NCI-H2196 (cell line): Measurements from ENCODE around the gene RGS16.

Source experiments
- DNase-seq: peaks from one replicate; lab custom pipeline; 2025; ENCODE audit not compliant: unreplicated experiment; lab: John Stamatoyannopoulos, UW

The RGS16 gene

GRCh38 chr1:182586380-182586779 is 17.8 kb downstream of the RGS16 start:
- no peak for DNase-seq

GRCh38 chr1:182584746-182585145 is 19.4 kb downstream of the RGS16 start:
- DNase-seq, result no peak

- no peak for DNase-seq
Measured at GRCh38 chr1:182580736-182581135, 23.5 kb downstream of the RGS16 start.

GRCh38 chr1:182575540-182576149 is 28.5 kb downstream of the RGS16 start:
- no peak for DNase-seq

- DNase-seq, result no peak
Measured at GRCh38 chr1:182574156-182574555, 30.0 kb downstream of the RGS16 start.

GRCh38 chr1:182570611-182570970 is 33.6 kb downstream of the RGS16 start:
- DNase-seq, result no peak

- no peak for DNase-seq
Measured at GRCh38 chr1:182569939-182570610, 34.1 kb downstream of the RGS16 start.

- no peak for DNase-seq
Measured at GRCh38 chr1:182568647-182569284, 35.4 kb downstream of the RGS16 start.

GRCh38 chr1:182567629-182568028 is 36.6 kb downstream of the RGS16 start:
- DNase-seq, result no peak

GRCh38 chr1:182565537-182565936 is 38.7 kb downstream of the RGS16 start:
- no peak for DNase-seq

GRCh38 chr1:182564406-182565004 is 39.7 kb downstream of the RGS16 start:
- no peak for DNase-seq

- DNase-seq, result no peak
Measured at GRCh38 chr1:182563095-182563494, 41.1 kb downstream of the RGS16 start.

- DNase-seq, result no peak
Measured at GRCh38 chr1:182561456-182561855, 42.7 kb downstream of the RGS16 start.

- DNase-seq, result no peak
Measured at GRCh38 chr1:182560392-182560984, 43.7 kb downstream of the RGS16 start.

- no peak for DNase-seq
Measured at GRCh38 chr1:182556279-182556678, 47.9 kb downstream of the RGS16 start.

GRCh38 chr1:182555493-182555892 is 48.7 kb downstream of the RGS16 start:
- DNase-seq, result no peak

GRCh38 chr1:182552527-182552926 is 51.7 kb downstream of the RGS16 start:
- DNase-seq, result no peak

- no peak for DNase-seq
Measured at GRCh38 chr1:182549811-182550210, 54.4 kb downstream of the RGS16 start.

- no peak for DNase-seq
Measured at GRCh38 chr1:182549346-182549745, 54.8 kb downstream of the RGS16 start.
